Nephron progenitor cell (in vitro differentiated cells): ENCODE measurements around the gene RPL9.
"Not testable (repeated sequence)": the region's sequence is repeated elsewhere in the genome, so short reads cannot be mapped to it uniquely, and the experiment has no call there.

Experiments used
- DNase-seq: peaks from one replicate; pipeline ENCODE4 v3.0.0; 2021
- H3K27ac Mint-ChIP-seq: 2 replicates; pipeline ENCODE4 v1.8.0; 2021; ENCODE audit warnings: mild to moderate bottlenecking, moderate library complexity, mixed read lengths
- H3K27me3 Mint-ChIP-seq: 2 replicates; pipeline ENCODE4 v1.8.0; 2021; ENCODE audit warnings: mild to moderate bottlenecking, low read depth, mixed read lengths; ENCODE audit not compliant: poor library complexity
- H3K36me3 Mint-ChIP-seq: 2 replicates; pipeline ENCODE4 v1.8.0; 2021; ENCODE audit warnings: low read depth, mixed read lengths
- H3K4me1 Mint-ChIP-seq: 2 replicates; pipeline ENCODE4 v1.8.0; 2021; ENCODE audit warnings: mixed read lengths
- H3K4me3 Mint-ChIP-seq: 2 replicates; pipeline ENCODE4 v1.8.0; 2021; ENCODE audit warnings: mild to moderate bottlenecking, moderate library complexity, mixed read lengths
- H3K9me3 Mint-ChIP-seq: 2 replicates; pipeline ENCODE4 v1.8.0; 2021; ENCODE audit warnings: mild to moderate bottlenecking, moderate library complexity, mixed read lengths
- TF ChIP-seq, protein P1 (sequence below): fragments of 200-600 bp; sonication (generic); IDR thresholded peaks from 2 replicates; pipeline ENCODE4 v1.5.0; 2021; ENCODE audit warnings: antibody characterized with exemption

Gene RPL9

DNA sequence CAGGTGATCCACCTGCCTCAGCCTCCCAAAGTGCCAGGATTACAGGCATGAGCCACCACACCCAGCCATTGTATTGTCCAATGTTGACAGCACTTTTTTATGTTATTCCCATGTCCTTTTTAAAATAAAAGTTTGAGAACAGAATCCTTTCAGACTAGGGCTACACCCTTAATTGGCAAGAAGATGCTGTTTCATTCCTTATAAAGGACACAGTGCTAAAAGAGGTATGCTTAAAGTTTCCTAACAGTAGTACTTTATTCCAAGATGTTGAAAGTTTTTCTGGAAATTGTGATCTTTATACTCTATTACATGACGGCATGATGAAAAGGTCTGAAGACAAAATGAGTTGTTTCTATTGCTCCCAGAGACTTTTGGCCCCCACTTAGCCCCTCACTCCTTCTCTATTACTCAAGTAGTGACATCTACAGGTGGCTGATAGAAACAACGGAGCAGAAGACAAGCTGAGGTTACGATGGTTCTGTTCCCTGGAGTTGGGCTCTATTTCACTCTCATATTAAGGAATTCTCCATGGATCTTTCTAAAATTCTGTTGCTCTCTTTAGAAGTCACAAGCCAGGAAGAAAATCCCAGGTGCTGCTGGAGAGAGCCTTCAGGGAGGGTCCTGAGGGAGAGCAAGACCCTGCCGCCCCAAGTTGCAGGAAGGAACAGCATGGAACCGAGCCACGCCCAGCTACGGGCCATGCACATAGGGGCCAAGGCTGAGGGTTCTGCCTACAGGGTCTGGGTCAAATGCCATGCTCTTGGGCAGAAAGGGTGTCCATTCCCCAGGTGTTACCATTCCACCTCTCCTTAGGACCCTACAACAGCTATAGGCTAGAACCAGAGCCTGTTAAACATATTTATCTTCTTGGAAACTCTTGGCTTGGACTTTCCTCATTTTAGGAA, 22.8 kb downstream of the RPL9 start:
- Mint-ChIP-seq H3K9me3 (no peaks in the 10 kb centered on the region), H3K4me3 (no peak overlapping the region), H3K27ac (no peak overlapping the region), H3K27me3 (peaks cover 56% of the 10 kb centered on the region), H3K4me1 (peaks cover 1% of the 10 kb centered on the region), H3K36me3 (no peaks in the 10 kb centered on the region)
- no peak for DNase-seq
- TF ChIP-seq, protein P1, sequence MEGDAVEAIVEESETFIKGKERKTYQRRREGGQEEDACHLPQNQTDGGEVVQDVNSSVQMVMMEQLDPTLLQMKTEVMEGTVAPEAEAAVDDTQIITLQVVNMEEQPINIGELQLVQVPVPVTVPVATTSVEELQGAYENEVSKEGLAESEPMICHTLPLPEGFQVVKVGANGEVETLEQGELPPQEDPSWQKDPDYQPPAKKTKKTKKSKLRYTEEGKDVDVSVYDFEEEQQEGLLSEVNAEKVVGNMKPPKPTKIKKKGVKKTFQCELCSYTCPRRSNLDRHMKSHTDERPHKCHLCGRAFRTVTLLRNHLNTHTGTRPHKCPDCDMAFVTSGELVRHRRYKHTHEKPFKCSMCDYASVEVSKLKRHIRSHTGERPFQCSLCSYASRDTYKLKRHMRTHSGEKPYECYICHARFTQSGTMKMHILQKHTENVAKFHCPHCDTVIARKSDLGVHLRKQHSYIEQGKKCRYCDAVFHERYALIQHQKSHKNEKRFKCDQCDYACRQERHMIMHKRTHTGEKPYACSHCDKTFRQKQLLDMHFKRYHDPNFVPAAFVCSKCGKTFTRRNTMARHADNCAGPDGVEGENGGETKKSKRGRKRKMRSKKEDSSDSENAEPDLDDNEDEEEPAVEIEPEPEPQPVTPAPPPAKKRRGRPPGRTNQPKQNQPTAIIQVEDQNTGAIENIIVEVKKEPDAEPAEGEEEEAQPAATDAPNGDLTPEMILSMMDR = no peak

DNA sequence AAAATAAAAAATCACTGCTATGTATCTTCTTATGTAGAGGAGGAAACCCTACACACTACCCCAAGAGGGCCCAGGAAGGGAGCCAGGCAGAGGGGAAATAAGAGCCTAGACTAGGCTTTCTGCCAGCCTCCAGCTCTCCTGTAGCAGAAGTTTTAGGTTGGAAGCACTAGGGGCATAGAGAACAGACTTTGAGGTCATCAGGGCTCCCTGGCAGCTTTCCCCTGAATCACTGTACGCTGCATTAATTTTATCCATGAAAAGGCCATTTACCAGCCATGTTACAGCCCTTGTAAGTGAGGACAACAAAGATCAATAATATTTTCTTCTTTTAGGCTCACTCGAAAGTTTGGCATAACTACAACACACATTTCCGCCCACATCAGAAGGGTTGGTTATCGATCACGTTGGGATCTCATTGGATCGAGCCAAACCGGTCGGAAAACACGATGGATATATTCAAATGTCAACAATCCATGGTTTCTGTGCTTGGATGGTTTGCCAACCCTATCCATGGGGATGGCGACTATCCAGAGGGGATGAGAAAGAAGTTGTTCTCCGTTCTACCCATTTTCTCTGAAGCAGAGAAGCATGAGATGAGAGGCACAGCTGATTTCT, 24.7 kb downstream of the RPL9 start:
- H3K36me3 Mint-ChIP-seq = no peaks in the 10 kb centered on the region
- no peak overlapping the region for H3K27ac Mint-ChIP-seq
- no peaks in the 10 kb centered on the region for H3K9me3 Mint-ChIP-seq
- TF ChIP-seq, protein P1 = no peak
- peaks cover 21% of the 10 kb centered on the region for H3K4me1 Mint-ChIP-seq
- H3K27me3 Mint-ChIP-seq = peaks cover 42% of the 10 kb centered on the region
- DNase-seq = no peak
- H3K4me3 Mint-ChIP-seq = no peak overlapping the region

DNA sequence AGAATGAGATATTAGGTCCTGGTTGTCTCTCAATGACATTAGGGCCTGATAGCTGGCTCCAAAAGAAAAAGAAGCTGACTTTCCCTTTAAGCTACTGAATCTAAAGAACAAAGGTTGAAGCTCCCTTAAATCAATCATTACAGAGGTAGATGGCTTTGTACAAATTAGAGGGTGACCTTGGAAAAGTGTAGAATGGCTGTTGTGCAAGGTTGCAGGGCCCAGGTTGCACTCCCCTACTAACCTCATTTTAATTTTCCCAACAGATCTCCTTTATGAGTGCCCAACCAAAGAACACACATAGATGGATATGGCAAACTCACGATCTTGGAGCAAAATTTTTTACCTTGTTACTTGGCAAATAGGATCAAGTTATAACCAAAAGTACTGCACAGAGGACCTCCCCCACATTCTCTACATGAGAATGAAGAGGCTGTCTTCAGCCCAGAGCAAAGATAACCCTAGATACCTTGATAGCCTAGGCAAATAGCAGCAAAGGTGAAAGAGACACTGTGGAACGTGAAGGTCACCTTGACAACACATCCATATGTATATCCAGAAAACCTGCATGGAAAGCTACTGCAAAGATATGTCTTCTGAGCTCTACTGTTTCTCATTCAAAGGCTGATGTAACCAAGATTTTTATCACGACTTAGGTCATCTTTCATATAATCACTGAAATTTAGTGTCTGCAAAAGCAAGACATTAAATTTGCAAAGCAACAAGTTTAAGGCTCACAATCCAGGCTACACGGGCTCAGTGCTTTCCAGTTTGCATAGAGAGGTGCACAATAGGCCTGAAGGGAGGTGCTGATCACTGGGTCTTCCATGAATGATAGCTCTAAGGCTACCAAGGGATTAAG, 29.0 kb downstream of the RPL9 start:
- Mint-ChIP-seq H3K4me1 (peaks cover 27% of the 10 kb centered on the region), H3K9me3 (no peaks in the 10 kb centered on the region), H3K27ac (no peak overlapping the region), H3K4me3 (no peak overlapping the region), H3K27me3 (peaks cover 12% of the 10 kb centered on the region), H3K36me3 (no peaks in the 10 kb centered on the region)
- TF ChIP-seq, protein P1 = no peak
- no peak for DNase-seq

DNA sequence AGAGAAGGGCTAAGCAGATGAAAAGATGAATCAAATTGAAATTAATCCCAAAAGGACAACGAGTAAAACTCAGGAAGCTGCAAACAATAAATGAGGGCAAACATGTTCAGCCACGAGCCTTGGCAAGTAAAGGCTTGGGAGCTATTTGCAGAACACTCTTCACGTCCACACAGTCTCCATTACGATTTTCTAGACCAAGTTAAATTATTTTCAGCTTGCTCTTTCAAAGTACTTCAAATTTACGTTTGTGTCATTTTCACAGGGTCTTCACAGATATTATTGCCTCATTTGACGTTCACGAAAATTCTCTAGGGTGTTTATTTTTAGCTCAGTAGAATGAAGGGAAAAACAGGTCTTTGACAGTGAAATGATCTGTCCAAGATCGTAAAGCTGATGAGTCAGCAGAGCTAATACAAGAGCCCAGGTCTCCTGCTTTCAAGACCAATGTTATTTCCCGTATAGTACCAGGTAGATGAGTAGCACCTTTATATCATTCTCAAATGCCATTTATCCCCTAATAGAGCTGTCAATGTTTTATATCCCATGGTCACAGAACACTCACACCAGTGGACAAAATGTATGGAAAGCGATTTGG, 31.1 kb downstream of the RPL9 start:
- Mint-ChIP-seq H3K4me3 (no peak overlapping the region), H3K27me3 (peaks cover 6% of the 10 kb centered on the region), H3K36me3 (no peaks in the 10 kb centered on the region), H3K27ac (no peak overlapping the region), H3K9me3 (no peaks in the 10 kb centered on the region), H3K4me1 (peaks cover 27% of the 10 kb centered on the region)
- TF ChIP-seq, protein P1 = no peak
- DNase-seq = no peak

DNA sequence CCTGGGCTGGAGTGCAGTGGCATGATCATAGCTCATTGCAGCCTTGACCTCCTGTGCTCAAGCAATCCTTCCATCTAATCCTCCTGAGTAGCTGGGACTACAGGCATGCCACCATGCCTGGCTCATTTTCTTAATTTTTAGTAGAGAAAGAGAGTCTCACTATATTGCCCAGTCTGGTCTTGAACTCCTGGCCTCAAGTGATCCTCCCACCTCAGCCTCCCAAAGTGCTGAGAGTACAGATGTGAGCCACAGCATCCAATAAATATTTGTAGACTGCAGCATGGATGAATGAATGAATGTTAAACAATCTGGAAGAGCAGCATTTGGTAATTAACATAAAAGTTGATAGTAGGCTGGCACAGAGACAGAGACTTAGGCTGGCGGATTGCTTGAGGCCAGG, 32.0 kb downstream of the RPL9 start:
- Mint-ChIP-seq H3K27ac (no peak overlapping the region), H3K4me1 (peaks cover 27% of the 10 kb centered on the region), H3K36me3 (no peaks in the 10 kb centered on the region), H3K4me3 (no peak overlapping the region), H3K27me3 (peaks cover 10% of the 10 kb centered on the region), H3K9me3 (no peaks in the 10 kb centered on the region)
- TF ChIP-seq, protein P1 = no peak
- no peak for DNase-seq

DNA sequence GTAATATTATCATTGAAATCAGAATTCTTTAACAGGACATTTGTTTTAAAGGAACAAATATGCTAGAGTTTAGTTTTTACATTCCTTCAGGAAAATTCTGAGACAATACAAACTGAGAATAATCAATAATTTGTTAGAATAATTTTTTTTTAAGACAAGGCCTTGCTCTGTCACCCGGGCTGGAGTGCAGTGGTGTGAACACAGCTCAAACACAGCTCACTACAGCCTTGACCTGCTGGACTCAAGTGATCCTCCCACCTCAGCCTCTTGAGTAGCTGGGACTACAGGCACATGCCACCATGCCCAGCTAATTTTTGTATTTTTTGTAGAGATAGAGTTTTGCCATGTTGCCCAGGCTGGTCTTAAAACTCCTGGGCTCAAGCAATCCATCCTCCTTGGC, 33.4 kb downstream of the RPL9 start:
- H3K4me3 Mint-ChIP-seq, H3K27me3 Mint-ChIP-seq, H3K36me3 Mint-ChIP-seq, H3K9me3 Mint-ChIP-seq, DNase-seq: not testable (repeated sequence)
- H3K4me1 Mint-ChIP-seq = peaks cover 19% of the 10 kb centered on the region
- H3K27ac Mint-ChIP-seq = peak overlapping the region; percentile 68
